HG03196 (cell line): Measurements from ENCODE around the gene MMP13.
"Not testable (repeated sequence)": the region's sequence is repeated elsewhere in the genome, so short reads cannot be mapped to it uniquely, and the experiment has no call there.

Source experiments
- ATAC-seq: cut with Tn5 transposase; IDR thresholded peaks from one replicate; pipeline ENCODE4 v1.9.1; 2021; ENCODE audit not compliant: unreplicated experiment

MMP13 gene

GRCh38 chr11:102936864-102937509, 18.5 kb downstream of the MMP13 start:
- ATAC-seq = no peak

GRCh38 chr11:102935514-102935913, 20.0 kb downstream of the MMP13 start:
- no peak for ATAC-seq

- ATAC-seq = no peak
These were observed 20.8 kb downstream of the MMP13 start for GRCh38 chr11:102934735-102935134.

- ATAC-seq = no peak
These were observed 21.9 kb downstream of the MMP13 start for GRCh38 chr11:102933627-102934026.

GRCh38 chr11:102932678-102933077, 22.9 kb downstream of the MMP13 start:
- no peak for ATAC-seq

- no peak for ATAC-seq
These were observed 25.1 kb downstream of the MMP13 start for GRCh38 chr11:102930451-102930850.

GRCh38 chr11:102929972-102930371, 25.6 kb downstream of the MMP13 start:
- ATAC-seq = no peak

- ATAC-seq = no peak
These were observed 26.4 kb downstream of the MMP13 start for GRCh38 chr11:102929166-102929565.

- no peak for ATAC-seq
These were observed 27.3 kb downstream of the MMP13 start for GRCh38 chr11:102928247-102928646.

GRCh38 chr11:102927624-102927990, 27.9 kb downstream of the MMP13 start:
- no peak for ATAC-seq

GRCh38 chr11:102926961-102927623, 28.4 kb downstream of the MMP13 start:
- ATAC-seq = no peak

GRCh38 chr11:102926517-102926916, 29.0 kb downstream of the MMP13 start:
- ATAC-seq = no peak

- no peak for ATAC-seq
These were observed 29.5 kb downstream of the MMP13 start for GRCh38 chr11:102925988-102926387.

GRCh38 chr11:102924851-102925380, 30.6 kb downstream of the MMP13 start:
- ATAC-seq = no peak

- ATAC-seq = no peak
These were observed 33.8 kb downstream of the MMP13 start for GRCh38 chr11:102921587-102922220.

GRCh38 chr11:102920118-102920684, 35.3 kb downstream of the MMP13 start:
- peak; percentile 80 for ATAC-seq

- no peak for ATAC-seq
These were observed 40.5 kb downstream of the MMP13 start for GRCh38 chr11:102915044-102915375.

GRCh38 chr11:102914238-102915043, 41.1 kb downstream of the MMP13 start:
- no peak for ATAC-seq

GRCh38 chr11:102912482-102912830, 43.1 kb downstream of the MMP13 start:
- no peak for ATAC-seq

- no peak for ATAC-seq
These were observed 43.6 kb downstream of the MMP13 start for GRCh38 chr11:102911758-102912481.

- not testable (repeated sequence) for ATAC-seq
These were observed 49.7 kb downstream of the MMP13 start for GRCh38 chr11:102905848-102906247.
